WTC11 (cell line): ENCODE data around the gene LMTK2.

ENCODE experiments used
- ETV6 ChIP-seq: sonication (generic); formaldehyde crosslinking; IDR thresholded peaks from 2 replicates; pipeline ENCODE4 v1.8.1; 2022; ENCODE audit warnings: mild to moderate bottlenecking, missing genetic modification reagents
- RELA ChIP-seq: sonication (generic); formaldehyde crosslinking; IDR thresholded peaks from 2 replicates; pipeline ENCODE4 v1.8.1; 2022; ENCODE audit warnings: missing genetic modification reagents, mild to moderate bottlenecking, borderline replicate concordance
- ZNF232 ChIP-seq: sonication (generic); formaldehyde crosslinking; IDR thresholded peaks from 2 replicates; pipeline ENCODE4 v1.8.0; 2022; ENCODE audit warnings: mild to moderate bottlenecking, missing genetic modification reagents
- TF ChIP-seq, protein P1 (sequence below): fragments of 200-600 bp; IDR thresholded peaks from 2 replicates; pipeline ENCODE4 v1.8.0; 2022; ENCODE audit warnings: antibody characterized with exemption
- TF ChIP-seq, protein P2 (sequence below): sonication (generic); formaldehyde crosslinking; IDR thresholded peaks from 2 replicates; pipeline ENCODE4 v1.8.0; 2022; ENCODE audit warnings: mild to moderate bottlenecking, missing genetic modification reagents

DNA sequence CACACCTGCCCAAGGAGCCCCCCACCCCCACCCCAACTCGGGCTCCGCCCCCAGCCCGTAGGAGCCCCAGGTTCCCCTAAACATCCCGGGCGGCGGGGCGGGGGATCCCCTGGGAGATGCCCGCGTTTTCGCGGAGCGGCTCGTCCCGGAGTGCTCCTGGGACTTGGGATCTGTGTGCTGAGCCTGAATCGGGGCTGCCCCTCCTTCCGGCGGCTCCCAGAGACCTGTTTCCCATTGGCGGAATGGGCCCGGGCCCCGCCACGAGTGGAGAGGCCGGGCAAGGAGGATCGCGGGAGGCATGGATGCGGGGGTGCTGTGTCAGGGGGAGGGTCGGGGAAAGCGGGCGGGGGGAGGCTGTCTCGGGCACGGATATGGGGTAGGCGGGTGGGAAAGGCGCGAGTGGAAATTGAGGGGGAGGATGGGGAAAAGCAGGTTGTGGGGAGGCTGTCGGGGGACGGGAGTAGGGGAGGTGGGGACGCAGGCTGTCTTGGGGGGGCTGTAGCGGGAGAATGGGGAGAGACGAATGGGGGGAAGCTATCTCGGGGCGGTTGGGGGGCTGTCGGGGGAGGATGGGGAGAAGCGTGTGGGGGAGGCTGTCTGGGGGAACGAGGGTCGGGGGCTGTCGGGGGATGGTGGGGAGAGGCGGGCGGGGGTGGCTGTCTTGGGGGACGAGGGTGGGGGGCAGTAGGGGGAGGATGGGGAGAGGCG, 104.0 kb downstream of the LMTK2 start:
- TF ChIP-seq, protein P1, sequence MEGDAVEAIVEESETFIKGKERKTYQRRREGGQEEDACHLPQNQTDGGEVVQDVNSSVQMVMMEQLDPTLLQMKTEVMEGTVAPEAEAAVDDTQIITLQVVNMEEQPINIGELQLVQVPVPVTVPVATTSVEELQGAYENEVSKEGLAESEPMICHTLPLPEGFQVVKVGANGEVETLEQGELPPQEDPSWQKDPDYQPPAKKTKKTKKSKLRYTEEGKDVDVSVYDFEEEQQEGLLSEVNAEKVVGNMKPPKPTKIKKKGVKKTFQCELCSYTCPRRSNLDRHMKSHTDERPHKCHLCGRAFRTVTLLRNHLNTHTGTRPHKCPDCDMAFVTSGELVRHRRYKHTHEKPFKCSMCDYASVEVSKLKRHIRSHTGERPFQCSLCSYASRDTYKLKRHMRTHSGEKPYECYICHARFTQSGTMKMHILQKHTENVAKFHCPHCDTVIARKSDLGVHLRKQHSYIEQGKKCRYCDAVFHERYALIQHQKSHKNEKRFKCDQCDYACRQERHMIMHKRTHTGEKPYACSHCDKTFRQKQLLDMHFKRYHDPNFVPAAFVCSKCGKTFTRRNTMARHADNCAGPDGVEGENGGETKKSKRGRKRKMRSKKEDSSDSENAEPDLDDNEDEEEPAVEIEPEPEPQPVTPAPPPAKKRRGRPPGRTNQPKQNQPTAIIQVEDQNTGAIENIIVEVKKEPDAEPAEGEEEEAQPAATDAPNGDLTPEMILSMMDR = no peak
- no peak for TF ChIP-seq RELA
- TF ChIP-seq, protein P2, sequence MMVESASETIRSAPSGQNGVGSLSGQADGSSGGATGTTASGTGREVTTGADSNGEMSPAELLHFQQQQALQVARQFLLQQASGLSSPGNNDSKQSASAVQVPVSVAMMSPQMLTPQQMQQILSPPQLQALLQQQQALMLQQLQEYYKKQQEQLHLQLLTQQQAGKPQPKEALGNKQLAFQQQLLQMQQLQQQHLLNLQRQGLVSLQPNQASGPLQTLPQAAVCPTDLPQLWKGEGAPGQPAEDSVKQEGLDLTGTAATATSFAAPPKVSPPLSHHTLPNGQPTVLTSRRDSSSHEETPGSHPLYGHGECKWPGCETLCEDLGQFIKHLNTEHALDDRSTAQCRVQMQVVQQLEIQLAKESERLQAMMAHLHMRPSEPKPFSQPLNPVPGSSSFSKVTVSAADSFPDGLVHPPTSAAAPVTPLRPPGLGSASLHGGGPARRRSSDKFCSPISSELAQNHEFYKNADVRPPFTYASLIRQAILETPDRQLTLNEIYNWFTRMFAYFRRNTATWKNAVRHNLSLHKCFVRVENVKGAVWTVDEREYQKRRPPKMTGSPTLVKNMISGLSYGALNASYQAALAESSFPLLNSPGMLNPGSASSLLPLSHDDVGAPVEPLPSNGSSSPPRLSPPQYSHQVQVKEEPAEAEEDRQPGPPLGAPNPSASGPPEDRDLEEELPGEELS (CRISPR knock-in tag) = no peak
- TF ChIP-seq ZNF232 (CRISPR knock-in tag) = no peak
- TF ChIP-seq ETV6 = no peak
